H9 (cell line): ENCODE data around the gene PRODH2. TPM values are rescaled to one million over a fixed set of nuclear protein-coding genes. Genes with fewer than 3 reads are reported as not detected.

Experiments used
- DNase-seq: peaks from one replicate; pipeline ENCODE4 v3.0.0-alpha.2; 2017
- H2AFZ ChIP-seq: one replicate; pipeline ENCODE4 v1.6.1; 2013; ENCODE audit warnings: mild to moderate bottlenecking, low read length, control low read depth, moderate library complexity
- H2AK5ac ChIP-seq: 2 replicates; pipeline ENCODE4 v1.6.1; 2013; ENCODE audit warnings: low read length, control low read depth, mixed read lengths; ENCODE audit not compliant: insufficient read length
- H2BK120ac ChIP-seq: one replicate; pipeline ENCODE4 v1.6.1; 2013; ENCODE audit warnings: low read depth, mild to moderate bottlenecking, low read length, control low read depth, inconsistent platforms; ENCODE audit not compliant: poor library complexity, severe bottlenecking
- H2BK12ac ChIP-seq: 2 replicates; pipeline ENCODE4 v1.6.1; 2013; ENCODE audit warnings: low read length, control low read depth, mixed read lengths, low read depth; ENCODE audit not compliant: insufficient read length
- H2BK15ac ChIP-seq: 2 replicates; pipeline ENCODE4 v1.6.1; 2013; ENCODE audit warnings: low read depth, low read length, control low read depth
- H2BK20ac ChIP-seq: one replicate; pipeline ENCODE4 v1.6.1; 2013; ENCODE audit warnings: low read depth, mild to moderate bottlenecking, low read length, control low read depth, inconsistent platforms; ENCODE audit not compliant: poor library complexity, severe bottlenecking
- H2BK5ac ChIP-seq: 2 replicates; pipeline ENCODE4 v1.6.1; 2013; ENCODE audit warnings: low read length, control low read depth, mixed read lengths; ENCODE audit not compliant: insufficient read length
- H3K14ac ChIP-seq: 2 replicates; pipeline ENCODE4 v1.6.1; 2013; ENCODE audit warnings: low read length, control low read depth; ENCODE audit not compliant: insufficient read depth
- H3K18ac ChIP-seq: 2 replicates; pipeline ENCODE4 v1.6.1; 2013; ENCODE audit warnings: low read depth, mild to moderate bottlenecking, mixed read lengths, low read length, control low read depth; ENCODE audit not compliant: insufficient read length
- H3K23ac ChIP-seq: 2 replicates; pipeline ENCODE4 v1.6.1; 2013; ENCODE audit warnings: low read length, control low read depth, mixed read lengths, low read depth; ENCODE audit not compliant: insufficient read length
- H3K23me2 ChIP-seq: 2 replicates; pipeline ENCODE4 v1.6.1; 2013; ENCODE audit warnings: low read depth, mild to moderate bottlenecking, mixed read lengths, low read length, control low read depth; ENCODE audit not compliant: insufficient read length, poor library complexity, severe bottlenecking
- H3K27ac ChIP-seq: 2 replicates; pipeline ENCODE4 v1.5.1; 2013; ENCODE audit warnings: low read length, control low read depth, mixed read lengths, low read depth; ENCODE audit not compliant: insufficient read length
- H3K27me3 ChIP-seq: 2 replicates; pipeline ENCODE4 v1.6.1; 2013; ENCODE audit warnings: low read length, control low read depth, inconsistent platforms; ENCODE audit not compliant: insufficient read depth
- H3K4ac ChIP-seq: 2 replicates; pipeline ENCODE4 v1.6.1; 2013; ENCODE audit warnings: low read depth, mild to moderate bottlenecking, control low read depth, inconsistent platforms, low read length, moderate library complexity
- H3K4me1 ChIP-seq: 2 replicates; pipeline ENCODE4 v1.6.1; 2013; ENCODE audit warnings: low read length, control low read depth, inconsistent platforms; ENCODE audit not compliant: insufficient read depth
- H3K4me2 ChIP-seq: 2 replicates; pipeline ENCODE4 v1.6.1; 2013; ENCODE audit warnings: low read length, control low read depth, mixed read lengths; ENCODE audit not compliant: insufficient read length, insufficient read depth
- H3K56ac ChIP-seq: 2 replicates; pipeline ENCODE4 v1.6.1; 2013; ENCODE audit warnings: low read depth, mild to moderate bottlenecking, mixed read lengths, low read length, control low read depth; ENCODE audit not compliant: insufficient read length
- H3K79me1 ChIP-seq: 2 replicates; pipeline ENCODE4 v1.6.1; 2013; ENCODE audit warnings: low read depth, mild to moderate bottlenecking, moderate library complexity, low read length, control low read depth, inconsistent platforms; ENCODE audit not compliant: insufficient read depth, poor library complexity, severe bottlenecking
- H3K79me2 ChIP-seq: 2 replicates; pipeline ENCODE4 v1.6.1; 2013; ENCODE audit warnings: low read length, control low read depth, inconsistent platforms; ENCODE audit not compliant: insufficient read depth
- H3K9ac ChIP-seq: 2 replicates; pipeline ENCODE4 v1.6.1; 2013; ENCODE audit warnings: low read length, control low read depth, mixed read lengths; ENCODE audit not compliant: insufficient read length; ENCODE audit errors: extremely low read depth
- H3K9me3 ChIP-seq: one replicate; pipeline ENCODE4 v1.6.1; 2013; ENCODE audit warnings: low read depth, low read length, inconsistent platforms; ENCODE audit not compliant: control insufficient read depth
- H3T11ph ChIP-seq: one replicate; pipeline ENCODE4 v1.6.1; 2013; ENCODE audit warnings: mild to moderate bottlenecking, low read length, control low read depth, inconsistent platforms
- H4K20me1 ChIP-seq: one replicate; pipeline ENCODE4 v1.6.1; 2013; ENCODE audit not compliant: control insufficient read depth, insufficient read length, insufficient read depth
- H4K5ac ChIP-seq: 2 replicates; pipeline ENCODE4 v1.6.1; 2013; ENCODE audit warnings: low read depth, mild to moderate bottlenecking, mixed read lengths, low read length, control low read depth; ENCODE audit not compliant: insufficient read length
- H4K8ac ChIP-seq: replicated peaks from 2 replicates; pipeline ENCODE4 v1.6.1; 2013; ENCODE audit warnings: low read length, control low read depth, mixed read lengths, low read depth; ENCODE audit not compliant: insufficient read length
- H4K91ac ChIP-seq: 2 replicates; pipeline ENCODE4 v1.6.1; 2013; ENCODE audit warnings: low read depth, mild to moderate bottlenecking, moderate library complexity, mixed read lengths, low read length, control low read depth; ENCODE audit not compliant: insufficient read length
- H3K27ac Mint-ChIP-seq, 3 experiments: 2 replicates in 2 of 3; 3 replicates in 1 of 3; pipeline ENCODE4 v1.8.0; 2020 to 2021; ENCODE audit warnings: mixed read lengths in 3 of 3, mild to moderate bottlenecking in 1 of 3, moderate library complexity in 1 of 3
- H3K27me3 Mint-ChIP-seq: 2 replicates; pipeline ENCODE4 v1.8.0; 2021; ENCODE audit warnings: low read depth, mild to moderate bottlenecking, moderate library complexity, mixed read lengths
- H3K36me3 Mint-ChIP-seq, 3 experiments: 2 replicates in 2 of 3; 3 replicates in 1 of 3; pipeline ENCODE4 v1.8.0; 2020 to 2021; ENCODE audit warnings: low read depth in 3 of 3, mixed read lengths in 3 of 3; ENCODE audit not compliant: insufficient read depth in 1 of 3
- H3K4me1 Mint-ChIP-seq, 2 experiments: 2 replicates each; pipeline ENCODE4 v1.8.0; 2020; ENCODE audit warnings: mixed read lengths in 2 of 2
- H3K4me3 Mint-ChIP-seq, 2 experiments: 2 replicates in 1 of 2; 3 replicates in 1 of 2; pipeline ENCODE4 v1.8.0; 2020 to 2021; ENCODE audit warnings: mild to moderate bottlenecking in 2 of 2, mixed read lengths in 2 of 2, moderate library complexity in 1 of 2
- H3K9me3 Mint-ChIP-seq, 2 experiments: 2 replicates in 1 of 2; 3 replicates in 1 of 2; pipeline ENCODE4 v1.8.0; 2020; ENCODE audit warnings: mild to moderate bottlenecking in 2 of 2, mixed read lengths in 2 of 2, moderate library complexity in 1 of 2
- CTCF ChIP-seq: fragments of 200-600 bp; sonication (generic); conservative IDR thresholded peaks from 3 replicates; pipeline ENCODE4 v1.8.0; 2021; ENCODE audit warnings: antibody characterized with exemption, mild to moderate bottlenecking
- WGBS: extraction: QIAGEN DNeasy Blood & Tissue Kit; methylation state at CpG from one replicate; pipeline ENCODE4 v1.1.7; 2013; ENCODE audit warnings: missing lambda C conversion rate, low lambda C conversion rate, mixed read lengths; ENCODE audit not compliant: insufficient read length; ENCODE audit errors: extremely low coverage; 5-methylcytosine and 5-hydroxymethylcytosine counted together
- total RNA-seq: library from RNA; stranded (reverse); gene quantifications from 2 replicates; pipeline ENCODE4 v1.2.1, GENCODE V29; 2021

PRODH2 gene
- total RNA-seq, 1 experiment from 2014 or later: not detected

GRCh38 chr19:35791814-35792279, 20.8 kb downstream of the PRODH2 start:
- Histone ChIP-seq H3K23ac (no peak overlapping the region), H2BK20ac (no peak overlapping the region), H4K20me1 (peaks cover 3% of the 10 kb centered on the region), H2BK15ac (no peak overlapping the region), H2BK12ac (no peak overlapping the region), H4K8ac (no peak overlapping the region), H3T11ph (no peak overlapping the region), H2AK5ac (no peak overlapping the region), H3K4me1 (no peaks in the 10 kb centered on the region), H3K14ac (no peak overlapping the region), H3K9ac (no peak overlapping the region), H2BK5ac (no peak overlapping the region), H2BK120ac (no peak overlapping the region), H4K91ac (no peak overlapping the region), H3K18ac (no peak overlapping the region), H3K4ac (no peak overlapping the region), H3K23me2 (peaks cover under 1% of the 10 kb centered on the region), H3K27ac (no peak overlapping the region), H4K5ac (no peak overlapping the region), H3K56ac (no peak overlapping the region), H3K4me2 (no peak overlapping the region), H2AFZ (no peak overlapping the region), H3K79me1 (no peaks in the 10 kb centered on the region), H3K9me3 (no peaks in the 10 kb centered on the region), H3K27me3 (peaks cover 3% of the 10 kb centered on the region; the same call in 1 of the 2 replicates), H3K79me2 (no peaks in the 10 kb centered on the region)
- WGBS: no CpG with 5 or more reads among the region's 9 CpGs
- Mint-ChIP-seq H3K9me3 (no peaks in the 10 kb centered on the region), H3K27me3 (peaks cover 22% of the 10 kb centered on the region), H3K4me3 (no peak overlapping the region), H3K4me1 (peaks cover 4 to 10% of the 10 kb centered on the region in 2 experiments), H3K27ac (peak overlapping the region in 1 of 3 experiments; percentile 52; a peak in 1 of 7 replicates), H3K36me3 (no peaks in the 10 kb centered on the region; a peak in 1 of 7 replicates)
- TF ChIP-seq CTCF: no peak
- no peak for DNase-seq
